HCT116 (cell line): Measurements from ENCODE around the gene FHL5. TPM values are rescaled to one million over a fixed set of nuclear protein-coding genes. Genes with fewer than 3 reads are reported as not detected.

Experiments used
- ATAC-seq: fragments of 200-7000 bp; cut with Tn5 transposase; 2 replicates; pipeline ENCODE4 v1.9.1; 2020; ENCODE audit warnings: mild to moderate bottlenecking, moderate library complexity
- BruUV-seq: library from RNA; stranded (reverse); fragments of 400-500 nt; replicated peaks from 2 replicates; lab custom pipeline; 2021; lab: Mats Ljungman, UMichigan
- CTCF ChIA-PET: fragments of 300-600 bp; sonication (Branson Sonifier 250); formaldehyde crosslinking; loops from one replicate; lab custom pipeline; 2021; ENCODE audit warnings: antibody characterized with exemption; lab: Charles Lee
- POLR2A ChIA-PET: fragments of 300-600, 350-600 bp; sonication (Branson Sonifier 250); formaldehyde crosslinking; loops from one replicate; lab custom pipeline; 2021; ENCODE audit warnings: antibody characterized with exemption; lab: Charles Lee
- RAD21 ChIA-PET, 2 experiments: fragments of 300-600 bp; sonication (Branson Sonifier 250); formaldehyde crosslinking; loops; one replicate each; lab custom pipeline; 2023; ENCODE audit warnings: low total read pairs in 2 of 2; ENCODE audit not compliant: uncharacterized antibody in 2 of 2, unreplicated experiment in 2 of 2, low non-redundant PET in 1 of 2; lab: Charles Lee
- DNase-seq: peaks from one replicate; pipeline ENCODE4 v3.0.0-alpha.2; 2010; ENCODE audit warnings: low read depth, low spot score
- H2AFZ ChIP-seq: fragments of 200-600 bp; shearing (Covaris generic), sonication (generic); 2 replicates; pipeline ENCODE4 v1.6.1; 2017; ENCODE audit warnings: low read depth, mixed run types, mixed read lengths, antibody characterized with exemption, low read length; ENCODE audit not compliant: poor library complexity, severe bottlenecking
- H3K27ac ChIP-seq: 2 replicates; pipeline ENCODE4 v1.5.1; 2012; ENCODE audit warnings: low read depth, low read length
- H3K27me3 ChIP-seq: fragments of 200-600 bp; sonication (generic); 2 replicates; pipeline ENCODE4 v1.6.1; 2016; ENCODE audit warnings: mixed run types, low read length, mixed read lengths; ENCODE audit not compliant: insufficient read depth
- H3K36me3 ChIP-seq, 2 experiments: fragments of 200-500 bp in 1 of 2; fragments of 200-600 bp in 1 of 2; sonication (Bioruptor generic) in 1 of 2; sonication (generic) in 1 of 2; 2 replicates each; pipeline versions ENCODE4 v1.5.1 to v1.6.1; 2014 to 2016; ENCODE audit warnings: low read length in 2 of 2, inconsistent platforms in 1 of 2, mixed read lengths in 1 of 2, mixed run types in 1 of 2; ENCODE audit not compliant: insufficient read depth in 2 of 2, control insufficient read depth in 1 of 2
- H3K4me1 ChIP-seq, 2 experiments: fragments of 200-600 bp in 1 of 2; sonication (generic) in 1 of 2; 2 replicates each; pipeline versions ENCODE4 v1.5.1 to v1.6.1; 2012 to 2017; ENCODE audit warnings: low read length in 2 of 2, inconsistent platforms in 1 of 2, mild to moderate bottlenecking in 1 of 2, mixed read lengths in 1 of 2, mixed run types in 1 of 2, moderate library complexity in 1 of 2; ENCODE audit not compliant: insufficient read depth in 2 of 2, control insufficient read depth in 1 of 2
- H3K4me2 ChIP-seq: fragments of 200-600 bp; sonication (generic); 2 replicates; pipeline ENCODE4 v1.6.1; 2017; ENCODE audit warnings: mixed run types, low read length, mixed read lengths
- H3K4me3 ChIP-seq, 2 experiments: fragments of 200-600 bp in 1 of 2; sonication (generic) in 1 of 2; replicated peaks in 1 of 2; 2 replicates each; pipeline ENCODE4 v1.5.1; 2011 to 2016; ENCODE audit warnings: low read length in 2 of 2, control low read depth in 1 of 2, low read depth in 1 of 2, mild to moderate bottlenecking in 1 of 2, mixed read lengths in 1 of 2, mixed run types in 1 of 2
- H3K79me2 ChIP-seq: fragments of 200-600 bp; sonication (generic); 2 replicates; pipeline ENCODE4 v1.6.1; 2017; ENCODE audit warnings: mild to moderate bottlenecking, mixed run types, low read length, moderate library complexity, mixed read lengths; ENCODE audit not compliant: insufficient read depth
- H3K9ac ChIP-seq: fragments of 200-600 bp; sonication (generic); 2 replicates; pipeline ENCODE4 v1.6.1; 2016; ENCODE audit warnings: low read length, mixed read lengths
- H3K9me2 ChIP-seq: fragments of 200-600 bp; sonication (generic), shearing (Covaris generic); 2 replicates; pipeline ENCODE4 v1.6.1; 2017; ENCODE audit warnings: mixed run types, mild to moderate bottlenecking, moderate library complexity; ENCODE audit not compliant: insufficient read depth
- H3K9me3 ChIP-seq, 2 experiments: fragments of 200-500 bp in 1 of 2; fragments of 200-600 bp in 1 of 2; sonication (Bioruptor generic) in 1 of 2; sonication (generic) in 1 of 2; 2 replicates each; pipeline ENCODE4 v1.6.1; 2014 to 2017; ENCODE audit warnings: low read length in 2 of 2, mixed read lengths in 2 of 2, inconsistent platforms in 1 of 2, low read depth in 1 of 2, mild to moderate bottlenecking in 1 of 2, mixed run types in 1 of 2, moderate library complexity in 1 of 2; ENCODE audit not compliant: control insufficient read depth in 1 of 2, insufficient read depth in 1 of 2
- H4K20me1 ChIP-seq: fragments of 200-600 bp; sonication (generic), shearing (Covaris generic); 2 replicates; pipeline ENCODE4 v1.6.1; 2017; ENCODE audit warnings: mixed run types, mild to moderate bottlenecking, moderate library complexity; ENCODE audit not compliant: insufficient read depth
- CBX3 ChIP-seq: IDR thresholded peaks from 2 replicates; pipeline ENCODE4 v1.6.1; 2012; ENCODE audit warnings: low read depth
- CEBPB ChIP-seq: IDR thresholded peaks from 2 replicates; pipeline ENCODE4 v1.6.1; 2012; ENCODE audit warnings: low read depth
- EGR1 ChIP-seq: IDR thresholded peaks from 2 replicates; pipeline ENCODE4 v1.6.1; 2012; ENCODE audit warnings: low read depth
- ELF1 ChIP-seq: IDR thresholded peaks from 2 replicates; pipeline ENCODE4 v1.6.1; 2012; ENCODE audit warnings: low read depth, borderline replicate concordance
- EZH2phosphoT487 ChIP-seq: fragments of 200-600 bp; IDR thresholded peaks from 2 replicates; pipeline ENCODE4 v1.6.1; 2018; ENCODE audit warnings: antibody characterized with exemption, borderline replicate concordance
- FOSL1 ChIP-seq: IDR thresholded peaks from 2 replicates; pipeline ENCODE4 v1.6.1; 2012; ENCODE audit warnings: low read depth
- JUND ChIP-seq: IDR thresholded peaks from 2 replicates; pipeline ENCODE4 v1.6.1; 2012
- POLR2AphosphoS5 ChIP-seq: IDR thresholded peaks from 2 replicates; pipeline ENCODE4 v1.6.1; 2011; ENCODE audit warnings: mild to moderate bottlenecking, low read depth, low read length, moderate library complexity
- RAD21 ChIP-seq: IDR thresholded peaks from 2 replicates; pipeline ENCODE4 v1.6.1; 2012; ENCODE audit warnings: low read depth, mild to moderate bottlenecking
- SIN3A ChIP-seq: IDR thresholded peaks from 2 replicates; pipeline ENCODE4 v1.6.1; 2012; ENCODE audit warnings: low read depth
- SP1 ChIP-seq: IDR thresholded peaks from 2 replicates; pipeline ENCODE4 v1.6.1; 2012; ENCODE audit warnings: low read depth
- SRF ChIP-seq: IDR thresholded peaks from 2 replicates; pipeline ENCODE4 v1.6.1; 2012; ENCODE audit warnings: low read depth
- TCF7L2 ChIP-seq: IDR thresholded peaks from 2 replicates; pipeline ENCODE4 v1.7.0; 2011; ENCODE audit warnings: borderline replicate concordance, inconsistent platforms; ENCODE audit not compliant: insufficient read depth, insufficient read length; ENCODE audit errors: extremely low read depth
- YY1 ChIP-seq: IDR thresholded peaks from 2 replicates; pipeline ENCODE4 v1.6.1; 2011; ENCODE audit warnings: low read length, low read depth, moderate library complexity, mild to moderate bottlenecking; ENCODE audit not compliant: insufficient replicate concordance; ENCODE audit errors: extremely low read depth
- ZFX ChIP-seq: fragments of 450-650 bp; IDR thresholded peaks from 2 replicates; pipeline ENCODE4 v1.6.1; 2017
- intact Hi-C: fragments of 100-400 bp; cut with micrococcal nuclease; formaldehyde crosslinking; loops from 2 replicates; pipeline ENCODE4 v1.10.0; 2022
- total RNA-seq: library from RNA; stranded (reverse); gene quantifications from one replicate; pipeline ENCODE4 v1.2.1, GENCODE V29; 2021; ENCODE audit not compliant: unreplicated experiment
- TF ChIP-seq, protein P1 (sequence below): IDR thresholded peaks from 2 replicates; pipeline ENCODE4 v1.6.1; 2011; ENCODE audit warnings: mild to moderate bottlenecking, low read length, moderate library complexity; ENCODE audit not compliant: insufficient replicate concordance; ENCODE audit errors: extremely low read depth
- TF ChIP-seq, protein P2 (sequence below): IDR thresholded peaks from 2 replicates; pipeline ENCODE4 v1.6.1; 2012
- TF ChIP-seq, protein P3 (sequence below): IDR thresholded peaks from 2 replicates; pipeline ENCODE4 v1.6.1; 2012

FHL5 gene
- total RNA-seq, 1 experiment from 2014 or later: not detected

DNA sequence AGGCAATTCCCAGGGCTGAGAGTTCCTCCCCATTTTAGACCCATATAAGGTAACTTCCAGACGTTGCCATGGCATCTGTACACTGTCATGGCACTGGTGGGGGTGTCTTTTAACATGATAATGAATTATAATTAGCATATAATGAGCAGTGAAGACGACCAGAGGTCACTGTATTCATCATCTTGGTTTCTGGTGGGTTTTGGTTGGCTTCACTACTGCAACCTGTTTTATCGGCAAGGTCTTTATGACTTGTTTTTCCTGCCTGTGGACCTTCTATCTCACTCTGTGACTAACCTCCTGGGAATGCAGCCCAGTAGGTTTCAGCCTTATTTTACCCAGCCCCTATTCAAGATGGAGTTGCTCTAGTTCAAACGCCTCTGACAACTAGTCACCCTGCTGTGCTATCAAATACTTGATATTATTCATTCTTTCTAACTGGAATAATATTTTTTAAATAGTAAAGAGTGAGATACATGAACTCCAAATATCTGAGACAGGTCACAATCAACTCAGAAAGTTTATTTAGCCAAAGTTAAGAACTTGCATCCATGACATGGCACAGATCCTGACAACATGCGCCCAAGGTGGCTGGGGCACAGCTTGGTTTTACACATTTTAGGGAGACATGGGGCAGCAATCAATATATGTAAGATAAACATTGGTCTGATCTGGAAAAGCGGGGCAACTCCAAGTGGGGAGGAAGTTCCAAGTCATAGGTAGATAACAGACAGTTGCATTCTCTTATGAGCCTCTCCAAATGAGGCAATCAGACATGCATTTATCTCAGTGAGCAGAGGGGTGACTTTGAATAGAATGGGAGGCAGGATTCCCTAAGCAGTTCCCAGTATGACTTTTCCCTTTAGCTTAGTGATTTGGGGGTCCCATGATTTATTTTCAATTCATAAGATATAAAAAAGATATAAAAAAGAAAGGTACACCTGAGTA lies 42.5 kb upstream of the FHL5 start:
- H3K36me3 ChIP-seq: peaks cover 0 to 2% of the 10 kb centered on the region in 2 experiments; a peak in 1 of 4 replicates
- intact Hi-C loops: loop anchor here (5.0 kb wide), 1 partner anchor 377 kb away; the partner anchor contains the start of gene NDUFAF4
- H3K9me2 ChIP-seq: no peaks in the 10 kb centered on the region
- no TSS peak for BruUV-seq
- ATAC-seq (peak; percentile 54), DNase-seq (peak; percentile 86)
- H4K20me1 ChIP-seq: no peaks in the 10 kb centered on the region
- H3K9me3 ChIP-seq: no peaks in the 10 kb centered on the region
- H3K4me3 ChIP-seq: peak overlapping the region; percentile 77 to 80
- ChIA-PET POLR2A (no interaction called here), RAD21 (no interaction called here), CTCF (no interaction called here)
- no peaks in the 10 kb centered on the region for H3K27me3 ChIP-seq
- H2AFZ ChIP-seq: no peak overlapping the region
- H3K4me2 ChIP-seq: peak overlapping the region; percentile 82
- H3K9ac ChIP-seq: peak overlapping the region; percentile 83
- H3K79me2 ChIP-seq: peaks cover 26% of the 10 kb centered on the region
- TF ChIP-seq JUND (peak; percentile 89), POLR2AphosphoS5 (peak; percentile 50; the same call in 1 of the 2 replicates), ZFX (no peak), SRF (peak; percentile 95), SIN3A (peak; percentile 68), YY1 (peak; percentile 68), CBX3 (peak; percentile 92), CEBPB (peak; percentile 50; the same call in 1 of the 2 replicates), FOSL1 (peak; percentile 90), SP1 (peak; percentile 84), TCF7L2 (no peak), ELF1 (peak; percentile 16; the same call in 1 of the 2 replicates), EZH2phosphoT487 (no peak), EGR1 (peak; percentile 23; the same call in 1 of the 2 replicates), RAD21 (peak; percentile 24)
- TF ChIP-seq, protein P1, sequence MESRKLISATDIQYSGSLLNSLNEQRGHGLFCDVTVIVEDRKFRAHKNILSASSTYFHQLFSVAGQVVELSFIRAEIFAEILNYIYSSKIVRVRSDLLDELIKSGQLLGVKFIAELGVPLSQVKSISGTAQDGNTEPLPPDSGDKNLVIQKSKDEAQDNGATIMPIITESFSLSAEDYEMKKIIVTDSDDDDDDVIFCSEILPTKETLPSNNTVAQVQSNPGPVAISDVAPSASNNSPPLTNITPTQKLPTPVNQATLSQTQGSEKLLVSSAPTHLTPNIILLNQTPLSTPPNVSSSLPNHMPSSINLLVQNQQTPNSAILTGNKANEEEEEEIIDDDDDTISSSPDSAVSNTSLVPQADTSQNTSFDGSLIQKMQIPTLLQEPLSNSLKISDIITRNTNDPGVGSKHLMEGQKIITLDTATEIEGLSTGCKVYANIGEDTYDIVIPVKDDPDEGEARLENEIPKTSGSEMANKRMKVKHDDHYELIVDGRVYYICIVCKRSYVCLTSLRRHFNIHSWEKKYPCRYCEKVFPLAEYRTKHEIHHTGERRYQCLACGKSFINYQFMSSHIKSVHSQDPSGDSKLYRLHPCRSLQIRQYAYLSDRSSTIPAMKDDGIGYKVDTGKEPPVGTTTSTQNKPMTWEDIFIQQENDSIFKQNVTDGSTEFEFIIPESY: no peak
- TF ChIP-seq, protein P2, sequence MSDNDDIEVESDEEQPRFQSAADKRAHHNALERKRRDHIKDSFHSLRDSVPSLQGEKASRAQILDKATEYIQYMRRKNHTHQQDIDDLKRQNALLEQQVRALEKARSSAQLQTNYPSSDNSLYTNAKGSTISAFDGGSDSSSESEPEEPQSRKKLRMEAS: peak; percentile 42; the same call in 1 of the 2 replicates
- TF ChIP-seq, protein P3, sequence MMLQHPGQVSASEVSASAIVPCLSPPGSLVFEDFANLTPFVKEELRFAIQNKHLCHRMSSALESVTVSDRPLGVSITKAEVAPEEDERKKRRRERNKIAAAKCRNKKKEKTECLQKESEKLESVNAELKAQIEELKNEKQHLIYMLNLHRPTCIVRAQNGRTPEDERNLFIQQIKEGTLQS: 0 out of 2 replicates have a peak, but pooled peaks have one; percentile 32
- H3K27ac ChIP-seq: peak overlapping the region; percentile 83
- H3K4me1 ChIP-seq: peaks cover 9 to 26% of the 10 kb centered on the region in 2 experiments
